ENCODE data around the gene ZNF521.

GRCh38 chr18:25147877-25148488 is 204.0 kb downstream of the ZNF521 start:
- TF ChIP-seq ZFP3 (CRISPR knock-in tag; IDR thresholded peaks at IDR 0.05) (no peak), ESRRG (CRISPR knock-in tag; IDR thresholded peaks at IDR 0.05) (no peak), ZNF8 (CRISPR knock-in tag; IDR thresholded peaks at IDR 0.05) (no peak), OSR1 (CRISPR knock-in tag; IDR thresholded peaks at IDR 0.05) (no peak), PATZ1 (CRISPR knock-in tag; IDR thresholded peaks at IDR 0.05; ENCODE audit: borderline replicate concordance) (no peak), BACH2 (CRISPR knock-in tag; IDR thresholded peaks at IDR 0.05; ENCODE audit: borderline replicate concordance) (no peak), POU6F1 (CRISPR knock-in tag; IDR thresholded peaks at IDR 0.05; ENCODE audit: borderline replicate concordance, low read depth) (no peak), CREB5 (CRISPR knock-in tag; IDR thresholded peaks at IDR 0.05; ENCODE audit: low read depth) (no peak), TCF4 (CRISPR knock-in tag; IDR thresholded peaks at IDR 0.05; ENCODE audit: borderline replicate concordance) (no peak; the same call in 1 of the 2 replicates), ISL1 (CRISPR knock-in tag; IDR thresholded peaks at IDR 0.05) (no peak; the same call in 1 of the 2 replicates), TOX (CRISPR knock-in tag; IDR thresholded peaks at IDR 0.05; ENCODE audit: borderline replicate concordance) (no peak), TSHZ2 (CRISPR knock-in tag; IDR thresholded peaks at IDR 0.05) (no peak), ZNF565 (CRISPR knock-in tag; conservative IDR thresholded peaks at IDR 0.05; ENCODE audit: low read depth) (no peak)

All from SK-N-SH treated with all-trans-retinoic acid at 6 μM for 48 hours (cell line).